Measurements from ENCODE around the gene DMRT2.
A peak's percentile ranks its signal among the peaks of the same experiment; 100 is the strongest.

Gene DMRT2

DNA sequence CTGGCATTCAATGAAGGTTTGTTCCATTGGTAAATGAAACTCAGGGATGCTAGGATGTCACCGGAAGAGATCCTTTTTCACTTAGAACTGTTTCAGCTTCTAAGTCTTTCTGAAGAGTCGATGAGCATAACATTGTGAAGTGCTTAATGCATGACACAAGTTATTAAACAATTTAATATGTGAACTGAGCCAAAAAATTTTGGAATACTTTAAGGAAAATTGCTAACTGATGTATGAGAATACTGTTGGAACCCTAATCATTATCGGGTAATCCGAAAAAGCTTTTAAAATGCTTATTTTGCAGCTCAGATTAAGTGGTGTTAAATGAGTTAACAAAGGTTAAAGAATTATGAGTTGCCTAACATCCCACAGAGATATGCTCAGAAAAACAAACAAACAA lies 34.9 kb downstream of the DMRT2 start:
- TF ChIP-seq, protein P1, sequence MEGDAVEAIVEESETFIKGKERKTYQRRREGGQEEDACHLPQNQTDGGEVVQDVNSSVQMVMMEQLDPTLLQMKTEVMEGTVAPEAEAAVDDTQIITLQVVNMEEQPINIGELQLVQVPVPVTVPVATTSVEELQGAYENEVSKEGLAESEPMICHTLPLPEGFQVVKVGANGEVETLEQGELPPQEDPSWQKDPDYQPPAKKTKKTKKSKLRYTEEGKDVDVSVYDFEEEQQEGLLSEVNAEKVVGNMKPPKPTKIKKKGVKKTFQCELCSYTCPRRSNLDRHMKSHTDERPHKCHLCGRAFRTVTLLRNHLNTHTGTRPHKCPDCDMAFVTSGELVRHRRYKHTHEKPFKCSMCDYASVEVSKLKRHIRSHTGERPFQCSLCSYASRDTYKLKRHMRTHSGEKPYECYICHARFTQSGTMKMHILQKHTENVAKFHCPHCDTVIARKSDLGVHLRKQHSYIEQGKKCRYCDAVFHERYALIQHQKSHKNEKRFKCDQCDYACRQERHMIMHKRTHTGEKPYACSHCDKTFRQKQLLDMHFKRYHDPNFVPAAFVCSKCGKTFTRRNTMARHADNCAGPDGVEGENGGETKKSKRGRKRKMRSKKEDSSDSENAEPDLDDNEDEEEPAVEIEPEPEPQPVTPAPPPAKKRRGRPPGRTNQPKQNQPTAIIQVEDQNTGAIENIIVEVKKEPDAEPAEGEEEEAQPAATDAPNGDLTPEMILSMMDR (IDR thresholded peaks at IDR 0.05; ENCODE audit: insufficient read depth, low read depth, low read length, missing control alignments) = no peak
- H3K4me3 ChIP-seq (ENCODE audit: low read length) = no peak overlapping the region
- DNase-seq (ENCODE audit: low read depth) = no peak

DNA sequence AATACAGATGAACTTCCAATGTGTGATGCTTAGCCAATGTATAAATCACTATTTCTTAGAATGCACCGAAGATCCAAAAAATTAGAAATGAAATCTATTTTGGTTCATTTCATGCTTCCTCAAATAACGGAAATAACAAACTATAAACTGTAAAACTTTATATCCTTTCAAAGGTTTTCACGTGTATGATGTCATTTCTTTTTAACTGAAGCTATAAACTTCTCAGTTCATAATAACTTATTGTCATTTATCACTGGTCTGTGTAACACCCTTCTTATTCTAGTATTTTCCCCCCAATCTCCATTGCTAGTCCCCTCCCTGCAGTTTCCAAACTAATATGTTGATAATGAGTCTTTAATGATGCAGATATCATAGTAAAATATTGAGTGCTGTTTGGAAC lies 36.4 kb downstream of the DMRT2 start:
- TF ChIP-seq, protein P1 (IDR thresholded peaks at IDR 0.05; ENCODE audit: insufficient read depth, low read depth, low read length, missing control alignments) = no peak
- no peak for DNase-seq (ENCODE audit: low read depth)
- no peak overlapping the region for H3K4me3 ChIP-seq (ENCODE audit: low read length)

GRCh38 chr9:1087120-1087881 lies 37.1 kb downstream of the DMRT2 start:
- H3K4me3 ChIP-seq (ENCODE audit: low read length) = no peak overlapping the region
- TF ChIP-seq, protein P1 (IDR thresholded peaks at IDR 0.05; ENCODE audit: insufficient read depth, low read depth, low read length, missing control alignments) = no peak
- DNase-seq (ENCODE audit: low read depth) = no peak

DNA sequence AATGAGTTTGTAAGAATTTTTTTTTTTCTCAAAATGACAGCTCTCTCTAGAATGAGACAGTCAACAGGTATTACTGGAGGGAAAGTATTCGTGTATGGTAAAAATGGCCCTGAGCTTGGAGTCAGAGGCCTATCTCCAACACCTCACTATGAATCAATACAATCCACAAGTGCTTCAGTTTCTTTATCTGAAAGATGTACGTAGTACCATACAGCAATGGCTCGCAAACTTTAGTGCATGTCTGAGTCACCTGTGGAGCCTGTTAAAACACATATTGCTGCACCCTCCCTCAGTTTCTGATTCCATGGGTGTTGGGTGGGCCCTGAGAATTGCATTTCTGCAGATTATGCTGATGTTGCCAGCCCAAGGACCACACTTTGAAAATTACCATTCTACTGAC lies 44.6 kb downstream of the DMRT2 start:
- peak; percentile 82 for DNase-seq (ENCODE audit: low read depth)

GRCh38 chr9:1096155-1096964 lies 46.2 kb downstream of the DMRT2 start:
- peak; percentile 78 for DNase-seq (ENCODE audit: low read depth)
- TF ChIP-seq, protein P1 (IDR thresholded peaks at IDR 0.05; ENCODE audit: insufficient read depth, low read depth, low read length, missing control alignments) = no peak
- no peak overlapping the region for H3K4me3 ChIP-seq (ENCODE audit: low read length)

More for the DNA sequence above, 44.6 kb downstream of the DMRT2 start:
- TF ChIP-seq, protein P1 (IDR thresholded peaks at IDR 0.05; ENCODE audit: insufficient read depth, low read depth, low read length, missing control alignments) = no peak
- H3K4me3 ChIP-seq (ENCODE audit: low read length) = no peak overlapping the region

- peak; percentile 77 for DNase-seq (ENCODE audit: low read depth)
- no peak overlapping the region for H3K4me3 ChIP-seq (ENCODE audit: low read length)
- TF ChIP-seq, protein P1 (IDR thresholded peaks at IDR 0.05; ENCODE audit: insufficient read depth, low read depth, low read length, missing control alignments) = no peak
These were observed 48.4 kb downstream of the DMRT2 start for GRCh38 chr9:1098551-1098950.

All from epithelial cell of esophagus (primary cell).